K562 (cell line): ENCODE measurements around the gene RHOF. TPM values are rescaled to one million over a fixed set of nuclear protein-coding genes. Genes with fewer than 3 reads are reported as not detected.

Experiments used
- ATF1 ChIP-seq, 2 experiments: fragments of 450-650 bp in 1 of 2; IDR thresholded peaks; 2 replicates each; pipeline ENCODE4 v1.6.1; 2016; ENCODE audit warnings: missing compliant biosample characterization in 1 of 2, missing genetic modification characterization in 1 of 2
- BRCA1 ChIP-seq, 2 experiments: fragments of 450-650 bp in 1 of 2; sonication (generic) in 1 of 2; formaldehyde crosslinking in 1 of 2; IDR thresholded peaks; 2 replicates each; pipeline versions ENCODE4 v1.5.0 to v1.6.1; 2017 to 2020; ENCODE audit warnings: mild to moderate bottlenecking in 1 of 2, missing genetic modification reagents in 1 of 2
- DIDO1 ChIP-seq: fragments of 450-650 bp; IDR thresholded peaks from 2 replicates; pipeline ENCODE4 v1.6.1; 2016; ENCODE audit warnings: low read depth, missing biosample characterization, missing genetic modification characterization
- ESRRB ChIP-seq: fragments of 250-450 bp; sonication (Bioruptor Pico); IDR thresholded peaks from 2 replicates; pipeline ENCODE4 v1.5.0; 2020; ENCODE audit warnings: mild to moderate bottlenecking, moderate library complexity, borderline replicate concordance
- GTF2F1 ChIP-seq: IDR thresholded peaks from 2 replicates; pipeline ENCODE4 v1.6.1; 2011; ENCODE audit warnings: low read depth, low read length, improper control_type of control experiment
- HDAC6 ChIP-seq: IDR thresholded peaks from 2 replicates; pipeline ENCODE4 v1.6.1; 2012; ENCODE audit warnings: low read depth, mild to moderate bottlenecking, control low read depth, inconsistent platforms, low read length, moderate library complexity
- HNRNPUL1 ChIP-seq: fragments of 200-400 bp; formaldehyde crosslinking; IDR thresholded peaks from 2 replicates; pipeline ENCODE4 v1.6.1; 2017; ENCODE audit warnings: low read length
- IRF2 ChIP-seq: sonication (generic); formaldehyde crosslinking; IDR thresholded peaks from 2 replicates; pipeline ENCODE4 v1.8.1; 2022; ENCODE audit warnings: mild to moderate bottlenecking, missing genetic modification reagents
- KDM4B ChIP-seq, 2 experiments: fragments of 450-650 bp in 1 of 2; sonication (generic) in 1 of 2; IDR thresholded peaks; 2 replicates each; pipeline ENCODE4 v1.6.1; 2016 to 2017; ENCODE audit warnings: borderline replicate concordance in 2 of 2, antibody characterized with exemption in 1 of 2, low read depth in 1 of 2, mild to moderate bottlenecking in 1 of 2
- POLR2AphosphoS5 ChIP-seq: IDR thresholded peaks from 2 replicates; pipeline ENCODE4 v1.6.1; 2011; ENCODE audit warnings: mild to moderate bottlenecking, low read depth, low read length, moderate library complexity; ENCODE audit not compliant: control insufficient read depth, insufficient read depth
- POLR2H ChIP-seq: IDR thresholded peaks from 2 replicates; pipeline ENCODE4 v1.6.1; 2016; ENCODE audit warnings: missing genetic modification characterization, low read depth, mild to moderate bottlenecking, control low read depth, missing compliant biosample characterization, moderate library complexity
- PRPF4 ChIP-seq: fragments of 200-400 bp; formaldehyde crosslinking; IDR thresholded peaks from one replicate; pipeline ENCODE4 v1.6.1; 2017; ENCODE audit warnings: low read length, low read depth, mild to moderate bottlenecking; ENCODE audit not compliant: insufficient read depth, poor library complexity, severe bottlenecking
- RAD21 ChIP-seq, 2 experiments: fragments of 250-450 bp in 1 of 2; fragments of 450-650 bp in 1 of 2; sonication (Bioruptor Pico) in 1 of 2; formaldehyde crosslinking in 1 of 2; IDR thresholded peaks in 1 of 2; conservative IDR thresholded peaks in 1 of 2; 2 replicates each; pipeline versions ENCODE4 v1.4.0 to v1.8.0; 2020 to 2022; ENCODE audit warnings: mild to moderate bottlenecking in 2 of 2, moderate library complexity in 1 of 2
- RHOXF2B ChIP-seq: fragments of 250-450 bp; sonication (Bioruptor Pico); conservative IDR thresholded peaks from 2 replicates; pipeline ENCODE4 v1.5.1; 2021
- U2AF2 ChIP-seq: fragments of 200-400 bp; formaldehyde crosslinking; optimal IDR thresholded peaks from 2 replicates; pipeline ENCODE3; 2017; ENCODE audit warnings: low read depth, mild to moderate bottlenecking, low read length
- ZNF217 ChIP-seq: sonication (generic); formaldehyde crosslinking; IDR thresholded peaks from 2 replicates; pipeline ENCODE4 v1.8.0; 2022; ENCODE audit warnings: mild to moderate bottlenecking, missing genetic modification reagents
- ZNF354B ChIP-seq: fragments of 250-450 bp; sonication (Bioruptor Pico); IDR thresholded peaks from 2 replicates; pipeline ENCODE4 v1.4.0; 2020
- ZNF408 ChIP-seq: fragments of 250-450 bp; sonication (Bioruptor Pico); IDR thresholded peaks from 2 replicates; pipeline ENCODE4 v1.4.0; 2020; ENCODE audit warnings: low read depth, mild to moderate bottlenecking, moderate library complexity
- ZNF830 ChIP-seq: fragments of 250-450 bp; sonication (Bioruptor Pico); IDR thresholded peaks from 2 replicates; pipeline ENCODE4 v1.5.0; 2021; ENCODE audit warnings: mild to moderate bottlenecking
- polyA plus RNA-seq, 8 experiments: library from polyadenylated mRNA; depleted of rRNA in 4 of 8; stranded (reverse) in 5 of 8; unstranded in 3 of 8; fragments of >200 nt; fragmentation: Nextera tagmentation in 2 of 8; fragmentation: Illumina TruSeq in 1 of 8; extraction: Ambion mirVana in 2 of 8; extraction: Trizol in 1 of 8; gene quantifications; 2 replicates each; pipeline versions ENCODE4 v1.2.1 to v1.2.3, GENCODE V29; 2011 to 2014; ENCODE audit warnings: inconsistent platforms in 1 of 8, missing spikeins in 1 of 8
- total RNA-seq, 7 experiments: library from RNA; depleted of rRNA in 6 of 7; stranded (reverse); fragments of >200 nt in 6 of 7; fragmentation: Illumina TruSeq in 2 of 7; extraction: Trizol in 2 of 7; gene quantifications; 2 replicates each; pipeline versions ENCODE4 v1.2.1 to v1.2.3, GENCODE V29; 2011 to 2021; ENCODE audit warnings: low replicate concordance in 1 of 7
- TF ChIP-seq, protein P1 (sequence below): fragments of 150-350 bp; conservative IDR thresholded peaks from 2 replicates; pipeline ENCODE4 v1.6.1; 2014; ENCODE audit warnings: low read length
- TF ChIP-seq, protein P2 (sequence below): fragments of 450-650 bp; IDR thresholded peaks from 2 replicates; pipeline ENCODE4 v1.6.1; 2017; ENCODE audit warnings: mild to moderate bottlenecking, moderate library complexity
- TF ChIP-seq, protein P3 (sequence below): sonication (generic); formaldehyde crosslinking; IDR thresholded peaks from 2 replicates; pipeline ENCODE4 v1.8.0; 2022; ENCODE audit warnings: missing genetic modification reagents, mild to moderate bottlenecking, borderline replicate concordance

The RHOF gene
- total and polyA plus RNA-seq, 9 of the 15 experiments (the other 6 are each of a cell fraction or from before 2014, with no cell fraction given): 0.13 to 10.1 (median 4.0) TPM

DNA sequence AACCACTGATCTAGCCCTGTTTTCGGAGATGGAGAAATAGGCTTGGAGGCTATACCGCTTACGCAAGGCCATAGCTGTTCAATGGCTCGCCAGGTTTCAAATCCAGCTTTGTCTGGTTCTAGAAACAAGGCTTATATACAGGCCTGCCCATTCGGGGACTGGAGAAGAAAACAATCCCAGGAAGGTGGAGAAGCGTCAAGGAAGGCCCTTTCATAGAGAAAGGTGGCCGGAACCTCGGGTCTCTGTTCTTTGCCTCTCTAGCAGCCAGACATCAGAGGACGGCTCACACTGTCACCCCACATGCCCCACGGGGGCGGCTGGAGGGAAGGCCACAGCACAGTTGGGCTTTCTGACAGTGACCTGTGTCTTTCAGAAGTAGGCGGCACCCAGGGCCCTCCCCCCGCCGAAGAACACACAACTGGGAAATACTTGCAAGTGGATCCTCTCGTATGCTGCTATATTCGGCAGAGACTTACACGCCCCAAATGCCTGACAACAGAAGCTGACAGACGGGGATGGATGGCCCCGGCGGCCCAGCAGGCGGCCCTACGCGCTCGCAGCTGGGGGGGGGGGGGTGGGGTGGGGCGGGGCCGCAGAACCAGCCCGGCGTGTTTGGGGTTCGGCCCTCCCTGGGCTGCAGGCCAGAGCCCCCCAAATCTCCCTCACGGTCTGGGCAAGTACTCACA lies 5.8 kb upstream of the RHOF start (continued):
- no peak for TF ChIP-seq GTF2F1
- no peak for TF ChIP-seq ZNF217 (CRISPR knock-in tag)
- TF ChIP-seq, protein P1, sequence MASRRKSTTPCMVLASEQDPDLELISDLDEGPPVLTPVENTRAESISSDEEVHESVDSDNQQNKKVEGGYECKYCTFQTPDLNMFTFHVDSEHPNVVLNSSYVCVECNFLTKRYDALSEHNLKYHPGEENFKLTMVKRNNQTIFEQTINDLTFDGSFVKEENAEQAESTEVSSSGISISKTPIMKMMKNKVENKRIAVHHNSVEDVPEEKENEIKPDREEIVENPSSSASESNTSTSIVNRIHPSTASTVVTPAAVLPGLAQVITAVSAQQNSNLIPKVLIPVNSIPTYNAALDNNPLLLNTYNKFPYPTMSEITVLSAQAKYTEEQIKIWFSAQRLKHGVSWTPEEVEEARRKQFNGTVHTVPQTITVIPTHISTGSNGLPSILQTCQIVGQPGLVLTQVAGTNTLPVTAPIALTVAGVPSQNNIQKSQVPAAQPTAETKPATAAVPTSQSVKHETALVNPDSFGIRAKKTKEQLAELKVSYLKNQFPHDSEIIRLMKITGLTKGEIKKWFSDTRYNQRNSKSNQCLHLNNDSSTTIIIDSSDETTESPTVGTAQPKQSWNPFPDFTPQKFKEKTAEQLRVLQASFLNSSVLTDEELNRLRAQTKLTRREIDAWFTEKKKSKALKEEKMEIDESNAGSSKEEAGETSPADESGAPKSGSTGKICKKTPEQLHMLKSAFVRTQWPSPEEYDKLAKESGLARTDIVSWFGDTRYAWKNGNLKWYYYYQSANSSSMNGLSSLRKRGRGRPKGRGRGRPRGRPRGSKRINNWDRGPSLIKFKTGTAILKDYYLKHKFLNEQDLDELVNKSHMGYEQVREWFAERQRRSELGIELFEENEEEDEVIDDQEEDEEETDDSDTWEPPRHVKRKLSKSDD: no peak
- TF ChIP-seq ATF1 (CRISPR knock-in tag; IDR thresholded peaks at IDR 0.05): no peak
- no peak for TF ChIP-seq ATF1 (tag; IDR thresholded peaks at IDR 0.05)
- TF ChIP-seq, protein P2, sequence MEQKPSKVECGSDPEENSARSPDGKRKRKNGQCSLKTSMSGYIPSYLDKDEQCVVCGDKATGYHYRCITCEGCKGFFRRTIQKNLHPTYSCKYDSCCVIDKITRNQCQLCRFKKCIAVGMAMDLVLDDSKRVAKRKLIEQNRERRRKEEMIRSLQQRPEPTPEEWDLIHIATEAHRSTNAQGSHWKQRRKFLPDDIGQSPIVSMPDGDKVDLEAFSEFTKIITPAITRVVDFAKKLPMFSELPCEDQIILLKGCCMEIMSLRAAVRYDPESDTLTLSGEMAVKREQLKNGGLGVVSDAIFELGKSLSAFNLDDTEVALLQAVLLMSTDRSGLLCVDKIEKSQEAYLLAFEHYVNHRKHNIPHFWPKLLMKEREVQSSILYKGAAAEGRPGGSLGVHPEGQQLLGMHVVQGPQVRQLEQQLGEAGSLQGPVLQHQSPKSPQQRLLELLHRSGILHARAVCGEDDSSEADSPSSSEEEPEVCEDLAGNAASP: no peak
- no peak for TF ChIP-seq ZNF354B
- no peak for TF ChIP-seq RHOXF2B (CRISPR knock-in tag)
- no peak for TF ChIP-seq BRCA1 (IDR thresholded peaks at IDR 0.05)
- no peak for TF ChIP-seq BRCA1 (CRISPR knock-in tag; IDR thresholded peaks at IDR 0.05)
- no peak for TF ChIP-seq ZNF830
- TF ChIP-seq HNRNPUL1: no peak
- no peak for TF ChIP-seq DIDO1
- no peak for TF ChIP-seq IRF2 (CRISPR knock-in tag)
- peak in 1 of 2 experiments; percentile 20; a peak in 1 of 4 replicates for TF ChIP-seq KDM4B (IDR thresholded peaks at IDR 0.05; ENCODE audit: borderline replicate concordance in 2 of 2, low read depth in 1 of 2)
- no peak for TF ChIP-seq RAD21 (CRISPR knock-in tag; conservative IDR thresholded peaks at IDR 0.05 in 1 of 2, IDR thresholded peaks at IDR 0.05 in 1 of 2)
- TF ChIP-seq, protein P3, sequence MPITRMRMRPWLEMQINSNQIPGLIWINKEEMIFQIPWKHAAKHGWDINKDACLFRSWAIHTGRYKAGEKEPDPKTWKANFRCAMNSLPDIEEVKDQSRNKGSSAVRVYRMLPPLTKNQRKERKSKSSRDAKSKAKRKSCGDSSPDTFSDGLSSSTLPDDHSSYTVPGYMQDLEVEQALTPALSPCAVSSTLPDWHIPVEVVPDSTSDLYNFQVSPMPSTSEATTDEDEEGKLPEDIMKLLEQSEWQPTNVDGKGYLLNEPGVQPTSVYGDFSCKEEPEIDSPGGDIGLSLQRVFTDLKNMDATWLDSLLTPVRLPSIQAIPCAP (CRISPR knock-in tag): no peak
- TF ChIP-seq U2AF2: no peak
- no peak for TF ChIP-seq ESRRB (CRISPR knock-in tag)
- TF ChIP-seq POLR2AphosphoS5: no peak; the same call in 1 of the 2 replicates
- TF ChIP-seq HDAC6: no peak
- TF ChIP-seq POLR2H (tag): no peak
- no peak for TF ChIP-seq ZNF408 (CRISPR knock-in tag)
- no peak for TF ChIP-seq PRPF4
